K562 (cell line): Measurements from ENCODE around the gene PKD1L1. TPM values are rescaled to one million over a fixed set of nuclear protein-coding genes. Genes with fewer than 3 reads are reported as not detected.
A peak's percentile ranks its signal among the peaks of the same experiment; 100 is the strongest.

Experiments
- CHD4 ChIP-seq: fragments of 200-600 bp; sonication (generic); IDR thresholded peaks from 3 replicates; pipeline ENCODE4 v1.6.1; 2012; ENCODE audit warnings: low read depth, mild to moderate bottlenecking, mixed read lengths, low read length, inconsistent platforms; ENCODE audit not compliant: insufficient read depth, insufficient replicate concordance, poor library complexity, severe bottlenecking
- CSDE1 ChIP-seq, 2 experiments: fragments of 450-650 bp; IDR thresholded peaks; 2 replicates each; pipeline ENCODE4 v1.6.1; 2016; ENCODE audit warnings: mild to moderate bottlenecking in 1 of 2
- DACH1 ChIP-seq: fragments of 450-650 bp; IDR thresholded peaks from 2 replicates; pipeline ENCODE4 v1.6.1; 2018; ENCODE audit not compliant: partially characterized antibody
- DMBX1 ChIP-seq: fragments of 250-450 bp; sonication (Bioruptor Pico); IDR thresholded peaks from 2 replicates; pipeline ENCODE4 v1.8.0; 2022; ENCODE audit warnings: inconsistent platforms, mild to moderate bottlenecking, moderate library complexity, borderline replicate concordance
- ERF ChIP-seq: fragments of 450-650 bp; formaldehyde crosslinking; IDR thresholded peaks from 2 replicates; pipeline ENCODE4 v1.4.0; 2020; ENCODE audit warnings: mild to moderate bottlenecking, mixed read lengths
- ESRRA ChIP-seq: fragments of 450-650 bp; IDR thresholded peaks from 2 replicates; pipeline ENCODE4 v1.6.1; 2014; ENCODE audit warnings: low read depth, mild to moderate bottlenecking, moderate library complexity, borderline replicate concordance
- ETV1 ChIP-seq: fragments of 450-650 bp; conservative IDR thresholded peaks from 2 replicates; pipeline ENCODE4 v1.6.1; 2016; ENCODE audit warnings: missing genetic modification characterization, control low read depth, low read depth, missing compliant biosample characterization
- FOSL1 ChIP-seq: fragments of 200-800 bp; sonication (Bioruptor generic); conservative IDR thresholded peaks from 2 replicates; pipeline ENCODE4 v1.6.1; 2016; ENCODE audit warnings: missing genetic modification characterization, missing compliant biosample characterization
- HDGF ChIP-seq: fragments of 450-650 bp; IDR thresholded peaks from 2 replicates; pipeline ENCODE4 v1.6.1; 2016
- HMG20A ChIP-seq: fragments of 450-650 bp; formaldehyde crosslinking; conservative IDR thresholded peaks from 2 replicates; pipeline ENCODE4 v1.4.0; 2020; ENCODE audit warnings: mild to moderate bottlenecking, mixed read lengths
- ILF3 ChIP-seq: fragments of 450-650 bp; IDR thresholded peaks from 2 replicates; pipeline ENCODE4 v1.6.1; 2018; ENCODE audit warnings: antibody characterized with exemption, mild to moderate bottlenecking, moderate library complexity, borderline replicate concordance
- LEF1 ChIP-seq: fragments of 450-650 bp; IDR thresholded peaks from 2 replicates; pipeline ENCODE4 v1.6.1; 2016; ENCODE audit warnings: mild to moderate bottlenecking
- NFE2 ChIP-seq: IDR thresholded peaks from 2 replicates; pipeline ENCODE4 v1.6.1; 2014; ENCODE audit warnings: antibody characterized with exemption, low read depth
- PCBP1 ChIP-seq: fragments of 200-400 bp; formaldehyde crosslinking; IDR thresholded peaks from 2 replicates; pipeline ENCODE4 v1.6.1; 2018; ENCODE audit warnings: mild to moderate bottlenecking, low read depth, low read length; ENCODE audit not compliant: poor library complexity, severe bottlenecking
- PHB ChIP-seq: fragments of 250-450 bp; sonication (Bioruptor Pico); IDR thresholded peaks from 2 replicates; pipeline ENCODE4 v1.5.0; 2021
- PHF20 ChIP-seq: fragments of 450-650 bp; IDR thresholded peaks from 2 replicates; pipeline ENCODE4 v1.6.1; 2018; ENCODE audit not compliant: partially characterized antibody
- PKNOX1 ChIP-seq: fragments of 450-650 bp; IDR thresholded peaks from 2 replicates; pipeline ENCODE4 v1.6.1; 2016
- POLR2H ChIP-seq: IDR thresholded peaks from 2 replicates; pipeline ENCODE4 v1.6.1; 2016; ENCODE audit warnings: missing genetic modification characterization, low read depth, mild to moderate bottlenecking, control low read depth, missing compliant biosample characterization, moderate library complexity
- RBM14 ChIP-seq: fragments of 200-400 bp; formaldehyde crosslinking; IDR thresholded peaks from 2 replicates; pipeline ENCODE4 v1.6.1; 2018; ENCODE audit warnings: low read depth, mild to moderate bottlenecking, low read length, moderate library complexity, borderline replicate concordance; ENCODE audit not compliant: insufficient read depth
- SAFB ChIP-seq: fragments of 200-400 bp; formaldehyde crosslinking; IDR thresholded peaks from 2 replicates; pipeline ENCODE4 v1.6.1; 2017; ENCODE audit warnings: low read depth, low read length, borderline replicate concordance
- TAF1 ChIP-seq: IDR thresholded peaks from 2 replicates; pipeline ENCODE4 v1.6.1; 2011; ENCODE audit warnings: mild to moderate bottlenecking, low read length, moderate library complexity; ENCODE audit not compliant: insufficient read depth, control insufficient read depth, severe bottlenecking; ENCODE audit errors: extremely low read depth
- WHSC1 ChIP-seq: IDR thresholded peaks from one replicate; pipeline ENCODE4 v1.6.1; 2012; ENCODE audit warnings: low read length, control low read depth, inconsistent platforms
- ZBTB8A ChIP-seq: fragments of 450-650 bp; IDR thresholded peaks from 2 replicates; pipeline ENCODE4 v1.6.1; 2018; ENCODE audit warnings: mild to moderate bottlenecking, moderate library complexity; ENCODE audit not compliant: partially characterized antibody
- ZNF197 ChIP-seq: fragments of 200-800 bp; sonication (Bioruptor generic); IDR thresholded peaks from 2 replicates; pipeline ENCODE4 v1.6.1; 2016; ENCODE audit warnings: low read depth, missing genetic modification characterization, missing compliant biosample characterization
- ZNF354B ChIP-seq: fragments of 250-450 bp; sonication (Bioruptor Pico); IDR thresholded peaks from 2 replicates; pipeline ENCODE4 v1.4.0; 2020
- ZNF644 ChIP-seq: fragments of 200-800 bp; sonication (Bioruptor generic); IDR thresholded peaks from 2 replicates; pipeline ENCODE4 v1.6.1; 2016; ENCODE audit warnings: low read depth, missing genetic modification characterization, missing compliant biosample characterization
- ZNF696 ChIP-seq: fragments of 250-450 bp; sonication (Bioruptor Pico); conservative IDR thresholded peaks from 2 replicates; pipeline ENCODE4 v1.4.0; 2020; ENCODE audit warnings: mild to moderate bottlenecking, moderate library complexity
- ZNF740 ChIP-seq, 3 experiments: fragments of 200-800 bp in 1 of 3; sonication (Bioruptor generic) in 1 of 3; sonication (generic) in 1 of 3; formaldehyde crosslinking in 1 of 3; IDR thresholded peaks; 2 replicates each; pipeline versions ENCODE4 v1.6.1 to v1.8.0; 2016 to 2022; ENCODE audit warnings: mild to moderate bottlenecking in 2 of 3, missing compliant biosample characterization in 2 of 3, missing genetic modification characterization in 2 of 3, missing genetic modification reagents in 1 of 3
- ZNF785 ChIP-seq: fragments of 250-450 bp; sonication (Bioruptor Pico); IDR thresholded peaks from 2 replicates; pipeline ENCODE4 v1.4.0; 2020; ENCODE audit warnings: mild to moderate bottlenecking
- polyA plus RNA-seq, 8 experiments: library from polyadenylated mRNA; depleted of rRNA in 4 of 8; stranded (reverse) in 5 of 8; unstranded in 3 of 8; fragments of >200 nt; fragmentation: Nextera tagmentation in 2 of 8; fragmentation: Illumina TruSeq in 1 of 8; extraction: Ambion mirVana in 2 of 8; extraction: Trizol in 1 of 8; gene quantifications; 2 replicates each; pipeline versions ENCODE4 v1.2.1 to v1.2.3, GENCODE V29; 2011 to 2014; ENCODE audit warnings: inconsistent platforms in 1 of 8, missing spikeins in 1 of 8
- total RNA-seq, 7 experiments: library from RNA; depleted of rRNA in 6 of 7; stranded (reverse); fragments of >200 nt in 6 of 7; fragmentation: Illumina TruSeq in 2 of 7; extraction: Trizol in 2 of 7; gene quantifications; 2 replicates each; pipeline versions ENCODE4 v1.2.1 to v1.2.3, GENCODE V29; 2011 to 2021; ENCODE audit warnings: low replicate concordance in 1 of 7

The PKD1L1 gene
- total and polyA plus RNA-seq, 9 of the 15 experiments (the other 6 are each of a cell fraction or from before 2014, with no cell fraction given) = 0.01 to 0.02 TPM; not detected in 7

GRCh38 chr7:47979145-47979831 lies 31.0 kb upstream of the PKD1L1 start, which contains the start of gene HUS1 (continued):
- TF ChIP-seq ZNF644 (tag) (peak; percentile 51; the same call in 1 of the 2 replicates), SAFB (peak; percentile 96), ZNF696 (CRISPR knock-in tag) (no peak), PCBP1 (peak; percentile 87), ZNF354B (CRISPR knock-in tag) (no peak), CHD4 (no peak), HDGF (no peak), RBM14 (no peak), ZBTB8A (no peak), PHB (CRISPR knock-in tag) (no peak), FOSL1 (peak; percentile 52), HMG20A (no peak), PKNOX1 (no peak), WHSC1 (no peak), DMBX1 (CRISPR knock-in tag) (no peak), ESRRA (peak; percentile 96), ERF (CRISPR knock-in tag) (no peak), DACH1 (no peak), ZNF197 (CRISPR knock-in tag) (no peak), POLR2H (tag) (peak; percentile 86), LEF1 (0 out of 2 replicates have a peak, but pooled peaks have one; percentile 40), CSDE1 (IDR thresholded peaks at IDR 0.05) (no peak), ZNF740 (CRISPR knock-in tag; IDR thresholded peaks at IDR 0.05) (peak; percentile 90), ZNF740 (tag; IDR thresholded peaks at IDR 0.05) (peak in 1 of 2 experiments; percentile 91; a peak in 2 of 4 replicates), ZNF785 (CRISPR knock-in tag) (no peak), ILF3 (no peak), TAF1 (peak; percentile 89), PHF20 (peak; percentile 97), ETV1 (tag) (peak; percentile 90), NFE2 (0 out of 2 replicates have a peak, but pooled peaks have one; percentile 5)
